HG03354 (cell line): ENCODE measurements around the gene PCDH18.
"Not testable (repeated sequence)": the region's sequence is repeated elsewhere in the genome, so short reads cannot be mapped to it uniquely, and the experiment has no call there.

ENCODE experiments used
- ATAC-seq: cut with Tn5 transposase; IDR thresholded peaks from one replicate; pipeline ENCODE4 v1.9.1; 2021; ENCODE audit warnings: mild to moderate bottlenecking; ENCODE audit not compliant: unreplicated experiment, poor library complexity, severe bottlenecking

The PCDH18 gene

GRCh38 chr4:137531168-137531985 is 917 bp downstream of the PCDH18 start:
- no peak for ATAC-seq

GRCh38 chr4:137530176-137530575 is 2.1 kb downstream of the PCDH18 start:
- no peak for ATAC-seq

GRCh38 chr4:137529432-137529831 is 2.9 kb downstream of the PCDH18 start:
- ATAC-seq: no peak

GRCh38 chr4:137528673-137529072 is 3.6 kb downstream of the PCDH18 start:
- no peak for ATAC-seq

- no peak for ATAC-seq
Measured at GRCh38 chr4:137526681-137527080, 5.6 kb downstream of the PCDH18 start.

- no peak for ATAC-seq
Measured at GRCh38 chr4:137524725-137525369, 7.4 kb downstream of the PCDH18 start.

- no peak for ATAC-seq
Measured at GRCh38 chr4:137523329-137523728, 9.0 kb downstream of the PCDH18 start.

- ATAC-seq: no peak
Measured at GRCh38 chr4:137521053-137521452, 11.2 kb downstream of the PCDH18 start.

- ATAC-seq: no peak
Measured at GRCh38 chr4:137519406-137519805, 12.9 kb downstream of the PCDH18 start.

GRCh38 chr4:137517323-137517722 is 15.0 kb downstream of the PCDH18 start:
- not testable (repeated sequence) for ATAC-seq

GRCh38 chr4:137514406-137515111 is 17.7 kb downstream of the PCDH18 start:
- no peak for ATAC-seq

GRCh38 chr4:137510557-137511265 is 21.6 kb downstream of the PCDH18 start:
- no peak for ATAC-seq

GRCh38 chr4:137509855-137510282 is 22.4 kb downstream of the PCDH18 start:
- ATAC-seq: no peak

- no peak for ATAC-seq
Measured at GRCh38 chr4:137502339-137503129, 29.8 kb downstream of the PCDH18 start.

- ATAC-seq: not testable (repeated sequence)
Measured at GRCh38 chr4:137496267-137496666, 36.0 kb downstream of the PCDH18 start.

GRCh38 chr4:137495578-137495977 is 36.7 kb downstream of the PCDH18 start:
- ATAC-seq: no peak

GRCh38 chr4:137483313-137483959 is 48.9 kb downstream of the PCDH18 start:
- not testable (repeated sequence) for ATAC-seq

- ATAC-seq: not testable (repeated sequence)
Measured at GRCh38 chr4:137479657-137480056, 52.6 kb downstream of the PCDH18 start.

- no peak for ATAC-seq
Measured at GRCh38 chr4:137476345-137476744, 55.9 kb downstream of the PCDH18 start.
